Measurements from ENCODE around the gene CAMKK2. TPM values are rescaled to one million over a fixed set of nuclear protein-coding genes. Genes with fewer than 3 reads are reported as not detected.
"Not testable (repeated sequence)": the region's sequence is repeated elsewhere in the genome, so short reads cannot be mapped to it uniquely, and the experiment has no call there.

The CAMKK2 gene
- polyA plus RNA-seq, 1 donor: 45.5 TPM

GRCh38 chr12:121264135-121264534 lies 32.4 kb downstream of the CAMKK2 start:
- H3K9me3 ChIP-seq (ENCODE audit: control insufficient read depth, low read depth, low read length): no peaks in the 10 kb centered on the region
- H3K4me3 ChIP-seq (ENCODE audit: low read length): no peak overlapping the region
- peaks cover 76% of the 10 kb centered on the region for H3K36me3 ChIP-seq (ENCODE audit: control insufficient read depth, insufficient read depth, low read length)
- H3K27me3 ChIP-seq (ENCODE audit: control insufficient read depth, insufficient read depth, low read length): no peaks in the 10 kb centered on the region
- no peak for DNase-seq
- no peaks in the 10 kb centered on the region for H3K4me1 ChIP-seq (ENCODE audit: control insufficient read depth, insufficient read depth, low read length)
- WGBS (ENCODE audit: insufficient coverage, low lambda C conversion rate): no CpG with 5 or more reads among the region's 8 CpGs
- no peak overlapping the region for H3K27ac ChIP-seq (ENCODE audit: low read length)

DNA sequence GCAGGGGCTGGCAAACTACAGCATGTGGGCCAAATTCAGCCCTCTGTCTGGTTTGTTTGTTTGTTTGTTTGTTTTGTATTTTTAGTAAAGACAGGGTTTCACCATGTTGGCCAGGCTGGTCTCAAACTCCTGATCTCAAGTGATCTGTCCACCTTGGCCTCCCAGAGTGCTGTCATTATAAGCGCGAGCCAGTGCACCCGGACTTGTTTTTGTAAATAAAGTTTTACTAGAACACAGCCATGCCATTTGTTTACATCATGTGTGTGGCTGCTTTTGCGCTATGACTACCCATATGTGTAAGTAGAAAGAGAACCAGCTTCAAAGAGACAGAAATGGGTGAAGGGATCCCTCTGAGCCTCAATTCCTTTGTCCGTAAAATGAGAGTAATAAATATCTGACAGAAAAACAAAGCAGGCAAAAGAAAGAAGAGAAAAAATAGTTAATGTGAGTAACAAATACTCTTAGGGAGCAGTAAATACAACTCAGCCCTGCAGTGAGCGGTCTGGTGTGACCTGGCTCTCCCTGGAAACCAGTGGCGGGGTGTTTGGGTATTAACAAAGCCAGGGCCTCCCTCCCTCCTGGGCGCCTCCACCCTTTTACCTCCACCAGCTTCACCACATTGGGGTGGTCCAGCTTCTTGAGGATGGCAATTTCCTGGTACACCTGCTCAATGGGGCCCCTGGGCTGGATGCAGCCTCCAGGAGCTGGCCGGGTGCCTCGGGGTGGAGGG lies 33.1 kb downstream of the CAMKK2 start:
- no peak for DNase-seq
- no peak overlapping the region for H3K4me3 ChIP-seq (ENCODE audit: low read length)
- no peak overlapping the region for H3K27ac ChIP-seq (ENCODE audit: low read length)
- H3K9me3 ChIP-seq (ENCODE audit: control insufficient read depth, low read depth, low read length): no peaks in the 10 kb centered on the region
- no peaks in the 10 kb centered on the region for H3K27me3 ChIP-seq (ENCODE audit: control insufficient read depth, insufficient read depth, low read length)
- H3K36me3 ChIP-seq (ENCODE audit: control insufficient read depth, insufficient read depth, low read length): peaks cover 73% of the 10 kb centered on the region
- H3K4me1 ChIP-seq (ENCODE audit: control insufficient read depth, insufficient read depth, low read length): no peaks in the 10 kb centered on the region
- 100% methylated on average over 1 of the region's 10 CpGs for WGBS (ENCODE audit: insufficient coverage, low lambda C conversion rate)

GRCh38 chr12:121261398-121261797 lies 35.1 kb downstream of the CAMKK2 start:
- no peaks in the 10 kb centered on the region for H3K4me1 ChIP-seq (ENCODE audit: control insufficient read depth, insufficient read depth, low read length)
- H3K27me3 ChIP-seq (ENCODE audit: control insufficient read depth, insufficient read depth, low read length): no peaks in the 10 kb centered on the region
- peaks cover 67% of the 10 kb centered on the region for H3K36me3 ChIP-seq (ENCODE audit: control insufficient read depth, insufficient read depth, low read length)
- H3K9me3 ChIP-seq (ENCODE audit: control insufficient read depth, low read depth, low read length): no peaks in the 10 kb centered on the region
- WGBS (ENCODE audit: insufficient coverage, low lambda C conversion rate): no CpG with 5 or more reads among the region's 6 CpGs
- H3K4me3 ChIP-seq (ENCODE audit: low read length): no peak overlapping the region
- H3K27ac ChIP-seq (ENCODE audit: low read length): no peak overlapping the region
- DNase-seq: no peak

DNA sequence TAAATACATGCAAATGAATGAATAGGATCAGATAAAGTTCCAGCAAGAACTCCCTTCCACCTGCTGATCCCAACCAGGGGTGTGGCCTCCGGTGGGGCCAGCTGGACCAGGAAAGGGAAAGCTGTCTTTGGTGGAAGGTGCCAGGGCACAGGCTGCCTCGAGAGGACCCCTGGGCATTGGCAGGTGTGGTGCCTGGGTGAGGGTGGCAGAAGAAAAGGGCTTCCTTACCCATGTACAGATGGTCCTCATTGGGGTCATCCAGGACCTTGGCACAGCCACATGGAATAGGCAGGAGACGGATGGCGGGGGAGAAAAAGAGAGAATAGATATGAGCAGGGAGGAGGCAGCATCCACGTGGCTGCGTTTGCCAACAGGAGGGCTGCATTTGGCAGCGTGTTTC lies 36.4 kb downstream of the CAMKK2 start:
- no peaks in the 10 kb centered on the region for H3K27me3 ChIP-seq (ENCODE audit: control insufficient read depth, insufficient read depth, low read length)
- H3K4me1 ChIP-seq (ENCODE audit: control insufficient read depth, insufficient read depth, low read length): no peaks in the 10 kb centered on the region
- H3K4me3 ChIP-seq (ENCODE audit: low read length): no peak overlapping the region
- no peak for DNase-seq
- H3K36me3 ChIP-seq (ENCODE audit: control insufficient read depth, insufficient read depth, low read length): peaks cover 67% of the 10 kb centered on the region
- H3K27ac ChIP-seq (ENCODE audit: low read length): no peak overlapping the region
- no peaks in the 10 kb centered on the region for H3K9me3 ChIP-seq (ENCODE audit: control insufficient read depth, low read depth, low read length)
- WGBS (ENCODE audit: insufficient coverage, low lambda C conversion rate): 100% methylated on average over 1 of the region's 7 CpGs

DNA sequence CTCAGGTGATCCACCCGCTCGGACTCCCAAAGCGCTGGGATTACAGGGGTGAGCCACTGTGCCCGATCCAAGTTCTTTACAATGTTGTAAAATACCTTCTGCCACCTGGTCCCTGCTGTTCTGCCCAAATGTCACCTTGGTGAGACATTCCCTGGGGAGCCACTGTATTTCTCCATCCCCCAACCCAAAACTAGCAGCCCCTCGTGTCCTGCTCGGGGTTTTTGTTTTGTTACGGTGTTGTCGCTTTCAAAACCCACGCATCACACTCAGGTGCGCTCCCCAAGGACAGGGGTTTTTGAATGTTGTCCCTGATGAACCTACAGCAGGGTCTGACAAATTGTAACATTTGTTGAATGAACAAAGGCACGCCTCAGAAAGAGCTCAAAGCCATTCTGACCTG lies 37.4 kb downstream of the CAMKK2 start:
- Histone ChIP-seq H3K27me3 (ENCODE audit: control insufficient read depth, insufficient read depth, low read length) (no peaks in the 10 kb centered on the region), H3K9me3 (ENCODE audit: control insufficient read depth, low read depth, low read length) (no peaks in the 10 kb centered on the region), H3K4me3 (ENCODE audit: low read length) (no peak overlapping the region), H3K36me3 (ENCODE audit: control insufficient read depth, insufficient read depth, low read length) (peaks cover 69% of the 10 kb centered on the region), H3K27ac (ENCODE audit: low read length) (no peak overlapping the region), H3K4me1 (ENCODE audit: control insufficient read depth, insufficient read depth, low read length) (no peaks in the 10 kb centered on the region)
- WGBS (ENCODE audit: insufficient coverage, low lambda C conversion rate): no CpG with 5 or more reads among the region's 11 CpGs
- DNase-seq: no peak

- H3K4me3 ChIP-seq (ENCODE audit: low read length); H3K4me1 ChIP-seq (ENCODE audit: control insufficient read depth, insufficient read depth, low read length); H3K27ac ChIP-seq (ENCODE audit: low read length); H3K9me3 ChIP-seq (ENCODE audit: control insufficient read depth, low read depth, low read length); DNase-seq; H3K27me3 ChIP-seq (ENCODE audit: control insufficient read depth, insufficient read depth, low read length): not testable (repeated sequence)
- peaks cover 69% of the 10 kb centered on the region for H3K36me3 ChIP-seq (ENCODE audit: control insufficient read depth, insufficient read depth, low read length)
- 82% methylated on average over 2 of the region's 8 CpGs for WGBS (ENCODE audit: insufficient coverage, low lambda C conversion rate)
Measured at GRCh38 chr12:121257704-121258449, 38.6 kb downstream of the CAMKK2 start.

DNA sequence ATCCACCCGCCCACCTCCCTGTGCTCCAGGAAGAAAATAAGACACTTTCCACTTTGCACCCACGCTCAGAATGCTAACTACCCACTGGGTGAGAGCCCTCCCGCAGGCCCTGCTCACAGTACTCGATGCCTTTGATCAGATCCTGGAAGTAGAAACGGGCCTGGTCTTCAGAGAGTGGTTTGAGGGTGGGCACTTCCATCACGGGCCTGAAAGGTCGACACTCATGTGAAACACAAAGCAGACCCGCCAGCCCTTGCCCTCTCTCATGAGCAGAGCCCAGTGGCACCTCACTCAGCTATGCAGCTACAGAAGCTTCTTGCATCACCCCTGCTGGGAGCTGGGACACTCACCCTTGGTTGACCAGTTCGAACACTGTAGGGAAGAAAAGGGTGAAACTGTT lies 41.1 kb downstream of the CAMKK2 start:
- Histone ChIP-seq H3K27me3 (ENCODE audit: control insufficient read depth, insufficient read depth, low read length) (no peaks in the 10 kb centered on the region), H3K9me3 (ENCODE audit: control insufficient read depth, low read depth, low read length) (no peaks in the 10 kb centered on the region), H3K36me3 (ENCODE audit: control insufficient read depth, insufficient read depth, low read length) (peaks cover 62% of the 10 kb centered on the region), H3K4me1 (ENCODE audit: control insufficient read depth, insufficient read depth, low read length) (no peaks in the 10 kb centered on the region), H3K4me3 (ENCODE audit: low read length) (no peak overlapping the region), H3K27ac (ENCODE audit: low read length) (no peak overlapping the region)
- DNase-seq: no peak
- no CpG with 5 or more reads among the region's 9 CpGs for WGBS (ENCODE audit: insufficient coverage, low lambda C conversion rate)

DNA sequence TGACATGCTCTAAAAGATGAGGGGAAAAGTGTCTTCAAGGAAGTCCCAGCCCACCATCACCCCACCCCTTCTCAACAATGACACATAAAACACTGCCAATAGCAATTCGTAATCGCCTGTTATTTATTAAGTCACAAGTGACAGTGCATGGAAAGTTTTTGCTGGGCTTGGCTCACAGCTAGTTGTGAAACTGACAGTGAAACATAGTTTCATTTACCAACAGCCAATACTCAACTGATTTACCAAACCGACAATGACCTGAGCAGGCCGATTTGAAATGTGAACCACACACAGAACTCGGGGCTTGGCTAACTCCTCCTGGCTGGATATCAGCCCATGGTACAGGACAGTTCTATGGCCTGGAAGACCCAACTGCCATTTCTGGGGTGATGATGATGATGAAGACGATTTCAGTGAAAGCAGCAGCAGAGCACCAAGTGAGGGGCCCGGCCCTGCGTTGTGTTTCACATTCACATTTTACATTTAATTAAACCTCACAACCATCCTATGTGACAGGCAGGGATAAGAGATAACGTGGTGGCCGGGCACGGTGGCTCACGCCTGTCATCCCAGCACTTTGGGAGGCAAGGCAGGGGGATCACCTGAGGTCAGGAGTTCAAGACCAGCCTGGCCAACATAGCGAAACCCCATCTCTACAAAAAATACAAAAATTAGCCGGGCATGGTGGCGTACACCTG lies 42.7 kb downstream of the CAMKK2 start:
- no peak overlapping the region for H3K4me3 ChIP-seq (ENCODE audit: low read length)
- H3K27ac ChIP-seq (ENCODE audit: low read length): no peak overlapping the region
- no peaks in the 10 kb centered on the region for H3K27me3 ChIP-seq (ENCODE audit: control insufficient read depth, insufficient read depth, low read length)
- 100% methylated on average over 1 of the region's 15 CpGs for WGBS (ENCODE audit: insufficient coverage, low lambda C conversion rate)
- peaks cover 63% of the 10 kb centered on the region for H3K36me3 ChIP-seq (ENCODE audit: control insufficient read depth, insufficient read depth, low read length)
- H3K9me3 ChIP-seq (ENCODE audit: control insufficient read depth, low read depth, low read length): no peaks in the 10 kb centered on the region
- DNase-seq: no peak
- H3K4me1 ChIP-seq (ENCODE audit: control insufficient read depth, insufficient read depth, low read length): no peaks in the 10 kb centered on the region

- H3K36me3 ChIP-seq (ENCODE audit: control insufficient read depth, insufficient read depth, low read length): peaks cover 73% of the 10 kb centered on the region
- H3K27me3 ChIP-seq (ENCODE audit: control insufficient read depth, insufficient read depth, low read length): no peaks in the 10 kb centered on the region
- no peaks in the 10 kb centered on the region for H3K4me1 ChIP-seq (ENCODE audit: control insufficient read depth, insufficient read depth, low read length)
- H3K9me3 ChIP-seq (ENCODE audit: control insufficient read depth, low read depth, low read length): no peaks in the 10 kb centered on the region
- no peak overlapping the region for H3K4me3 ChIP-seq (ENCODE audit: low read length)
- 100% methylated on average over 1 of the region's 9 CpGs for WGBS (ENCODE audit: insufficient coverage, low lambda C conversion rate)
- no peak overlapping the region for H3K27ac ChIP-seq (ENCODE audit: low read length)
- DNase-seq: no peak
Measured at GRCh38 chr12:121252712-121253345, 43.7 kb downstream of the CAMKK2 start.

DNA sequence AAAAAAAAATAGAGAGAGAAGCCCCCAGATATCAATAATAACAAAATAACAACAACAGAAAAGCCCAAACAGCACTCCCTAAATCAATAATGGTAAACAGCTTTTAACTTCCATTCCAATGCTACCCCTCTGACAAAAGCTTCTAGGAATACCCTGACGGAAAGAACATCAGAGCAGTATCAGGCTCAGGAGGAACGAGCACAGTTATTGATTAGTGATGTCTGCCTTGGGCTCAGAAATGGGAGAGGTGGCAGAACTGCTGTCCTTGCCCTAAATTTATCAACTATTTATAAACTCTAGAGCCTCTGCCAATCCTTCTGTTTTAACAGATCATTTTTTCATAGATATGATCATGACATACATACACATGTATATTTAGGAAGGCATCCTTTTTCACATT lies 44.7 kb downstream of the CAMKK2 start:
- Histone ChIP-seq H3K36me3 (ENCODE audit: control insufficient read depth, insufficient read depth, low read length) (peaks cover 77% of the 10 kb centered on the region), H3K4me3 (ENCODE audit: low read length) (no peak overlapping the region), H3K9me3 (ENCODE audit: control insufficient read depth, low read depth, low read length) (no peaks in the 10 kb centered on the region), H3K27ac (ENCODE audit: low read length) (no peak overlapping the region), H3K27me3 (ENCODE audit: control insufficient read depth, insufficient read depth, low read length) (no peaks in the 10 kb centered on the region), H3K4me1 (ENCODE audit: control insufficient read depth, insufficient read depth, low read length) (no peaks in the 10 kb centered on the region)
- WGBS (ENCODE audit: insufficient coverage, low lambda C conversion rate): 100% methylated on average over 1 of the region's 2 CpGs
- DNase-seq: no peak
